Osteocyte (in vitro differentiated cells): ENCODE results near the gene TEX44. TPM values are rescaled to one million over a fixed set of nuclear protein-coding genes. Genes with fewer than 3 reads are reported as not detected.

ENCODE experiments used
- DNase-seq: peaks from one replicate; pipeline ENCODE4 v3.0.0; 2021; ENCODE audit warnings: mixed read lengths; ENCODE audit not compliant: unreplicated experiment; ENCODE audit errors: extremely low spot score
- H3K27ac Mint-ChIP-seq: one replicate; pipeline ENCODE4 v1.8.0; 2021; ENCODE audit warnings: mild to moderate bottlenecking, mixed read lengths; ENCODE audit not compliant: unreplicated experiment
- H3K27me3 Mint-ChIP-seq: one replicate; pipeline ENCODE4 v1.8.0; 2021; ENCODE audit warnings: mixed read lengths; ENCODE audit not compliant: unreplicated experiment
- H3K36me3 Mint-ChIP-seq: one replicate; pipeline ENCODE4 v1.8.0; 2021; ENCODE audit warnings: mixed read lengths; ENCODE audit not compliant: unreplicated experiment
- H3K4me1 Mint-ChIP-seq: one replicate; pipeline ENCODE4 v1.8.0; 2021; ENCODE audit warnings: mixed read lengths; ENCODE audit not compliant: unreplicated experiment
- H3K4me3 Mint-ChIP-seq: one replicate; pipeline ENCODE4 v1.8.0; 2021; ENCODE audit warnings: mild to moderate bottlenecking, moderate library complexity, mixed read lengths; ENCODE audit not compliant: unreplicated experiment
- H3K9me3 Mint-ChIP-seq: one replicate; pipeline ENCODE4 v1.8.0; 2021; ENCODE audit warnings: mixed read lengths; ENCODE audit not compliant: unreplicated experiment
- total RNA-seq: library from RNA; stranded (reverse); gene quantifications from 2 replicates; pipeline ENCODE4 v1.2.1, GENCODE V29; 2021
- TF ChIP-seq, protein P1 (sequence below): fragments of 200-600 bp; sonication (generic); IDR thresholded peaks from 2 replicates; pipeline ENCODE4 v1.5.0; 2021; ENCODE audit warnings: antibody characterized with exemption, mild to moderate bottlenecking, moderate library complexity

Gene TEX44
- total RNA-seq, 1 donor from 2014 or later, result not detected

DNA sequence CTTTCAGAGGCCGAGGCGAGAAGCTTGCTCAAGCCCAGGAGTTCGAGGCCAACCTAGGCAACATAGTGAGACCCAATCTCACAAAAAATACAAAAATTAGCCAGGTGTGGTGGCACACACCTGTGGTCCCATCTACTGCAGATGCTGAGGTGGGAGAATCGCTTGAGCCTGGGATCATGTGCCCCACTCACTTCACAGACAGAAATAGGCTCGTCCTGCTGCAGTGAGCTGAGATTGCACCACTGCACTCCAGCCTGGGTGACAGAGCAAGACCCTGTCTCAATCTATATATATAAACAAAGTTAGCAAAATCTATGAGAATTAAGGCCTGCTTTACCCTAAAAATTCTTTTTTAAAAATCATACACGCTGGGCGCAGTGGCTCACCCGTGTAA is 50.8 kb downstream of the TEX44 start:
- no peak overlapping the region for H3K4me3 Mint-ChIP-seq
- peaks cover 39% of the 10 kb centered on the region for H3K4me1 Mint-ChIP-seq
- TF ChIP-seq, protein P1, sequence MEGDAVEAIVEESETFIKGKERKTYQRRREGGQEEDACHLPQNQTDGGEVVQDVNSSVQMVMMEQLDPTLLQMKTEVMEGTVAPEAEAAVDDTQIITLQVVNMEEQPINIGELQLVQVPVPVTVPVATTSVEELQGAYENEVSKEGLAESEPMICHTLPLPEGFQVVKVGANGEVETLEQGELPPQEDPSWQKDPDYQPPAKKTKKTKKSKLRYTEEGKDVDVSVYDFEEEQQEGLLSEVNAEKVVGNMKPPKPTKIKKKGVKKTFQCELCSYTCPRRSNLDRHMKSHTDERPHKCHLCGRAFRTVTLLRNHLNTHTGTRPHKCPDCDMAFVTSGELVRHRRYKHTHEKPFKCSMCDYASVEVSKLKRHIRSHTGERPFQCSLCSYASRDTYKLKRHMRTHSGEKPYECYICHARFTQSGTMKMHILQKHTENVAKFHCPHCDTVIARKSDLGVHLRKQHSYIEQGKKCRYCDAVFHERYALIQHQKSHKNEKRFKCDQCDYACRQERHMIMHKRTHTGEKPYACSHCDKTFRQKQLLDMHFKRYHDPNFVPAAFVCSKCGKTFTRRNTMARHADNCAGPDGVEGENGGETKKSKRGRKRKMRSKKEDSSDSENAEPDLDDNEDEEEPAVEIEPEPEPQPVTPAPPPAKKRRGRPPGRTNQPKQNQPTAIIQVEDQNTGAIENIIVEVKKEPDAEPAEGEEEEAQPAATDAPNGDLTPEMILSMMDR, result no peak
- H3K9me3 Mint-ChIP-seq, result no peaks in the 10 kb centered on the region
- DNase-seq, result no peak
- H3K27ac Mint-ChIP-seq, result peak overlapping the region; percentile 99
- H3K36me3 Mint-ChIP-seq, result no peaks in the 10 kb centered on the region
- no peaks in the 10 kb centered on the region for H3K27me3 Mint-ChIP-seq

Other genes with a start within 250 kb of the TEX44 start
- 1.1 and 1.5 TPM in 2 replicates for gene B3GNT7, start 197.2 kb upstream of the TEX44 start, total RNA-seq
- gene NCL, start 128.4 kb upstream of the TEX44 start, total RNA-seq, result 407 and 421 TPM in 2 replicates
- not detected in 2 replicates for gene NMUR1, start 62.4 kb upstream of the TEX44 start, total RNA-seq
- 709 and 776 TPM in 2 replicates for gene PTMA, start 115.7 kb downstream of the TEX44 start, total RNA-seq
- 16.9 and 17.6 TPM in 2 replicates for gene PDE6D, start 188.4 kb downstream of the TEX44 start, total RNA-seq
- gene COPS7B, start 193.6 kb downstream of the TEX44 start, total RNA-seq, result 34.3 and 35.7 TPM in 2 replicates